NCI-H226 (cell line): ENCODE data around the gene PLD5.

Experiments used
- DNase-seq: peaks from one replicate; pipeline ENCODE4 v3.0.0-alpha.2; 2015

Gene PLD5

DNA sequence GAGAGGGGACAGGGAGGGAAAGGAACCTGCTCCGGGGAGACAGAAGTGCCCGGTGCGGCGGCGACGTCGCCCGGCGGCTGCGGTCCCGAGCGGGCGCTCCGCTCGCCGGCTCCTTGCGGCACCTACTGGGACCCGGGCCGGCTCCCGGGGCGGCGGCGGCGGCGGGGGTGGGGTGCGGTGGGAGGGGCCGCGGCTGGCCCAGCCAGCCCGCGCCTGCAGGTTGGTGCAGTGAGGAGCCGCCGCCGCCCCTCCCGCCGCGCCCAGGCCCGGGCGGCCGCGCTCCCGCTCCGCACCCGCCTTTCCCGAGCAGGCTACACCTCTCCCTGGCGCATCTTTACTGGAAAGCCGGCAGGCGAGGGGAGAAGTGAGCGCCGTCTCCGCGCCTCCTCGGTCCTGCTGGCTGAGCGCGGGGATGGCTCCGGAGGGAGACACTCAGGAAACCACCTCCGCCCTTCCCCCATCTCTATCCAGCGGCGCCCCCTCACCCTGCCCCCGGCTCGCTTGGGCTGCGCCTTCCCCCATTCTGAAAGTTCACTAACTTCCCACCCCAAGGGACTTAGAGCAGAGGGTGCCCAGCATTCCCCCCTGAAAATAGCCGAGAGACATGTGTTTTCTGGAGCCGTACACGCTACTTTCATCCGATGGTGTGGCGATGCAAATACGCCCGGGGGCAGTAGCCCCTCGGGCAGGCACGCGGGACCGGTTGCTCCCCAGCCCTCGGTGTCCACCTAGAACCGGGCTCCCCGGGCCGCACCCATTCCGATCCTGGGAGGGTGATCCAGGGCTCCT lies at the start of gene PLD5:
Gene PLD5 (minus strand): TSS at position 127 of the 789 bp plus-strand sequence.
- no peak for DNase-seq

DNA sequence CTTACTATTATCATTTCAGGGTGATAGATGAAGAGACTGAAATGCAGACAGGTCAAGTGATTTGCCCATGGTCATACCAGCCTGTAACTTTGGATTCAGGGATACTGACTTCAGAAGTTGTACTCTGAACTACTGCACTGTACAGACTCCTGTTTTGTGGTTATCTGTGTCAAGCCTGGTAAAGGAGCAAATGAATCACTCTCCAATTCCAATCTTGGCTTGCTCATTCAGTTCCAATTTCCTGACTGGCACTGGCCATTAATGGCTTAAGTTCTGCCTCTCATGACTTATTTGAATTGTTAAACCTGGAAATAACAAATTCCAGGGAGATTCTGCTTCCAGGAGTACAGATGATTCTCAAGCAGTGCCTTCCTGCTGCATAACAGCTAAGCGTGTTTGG lies 45.4 kb upstream of the PLD5 start:
- DNase-seq, result no peak

DNA sequence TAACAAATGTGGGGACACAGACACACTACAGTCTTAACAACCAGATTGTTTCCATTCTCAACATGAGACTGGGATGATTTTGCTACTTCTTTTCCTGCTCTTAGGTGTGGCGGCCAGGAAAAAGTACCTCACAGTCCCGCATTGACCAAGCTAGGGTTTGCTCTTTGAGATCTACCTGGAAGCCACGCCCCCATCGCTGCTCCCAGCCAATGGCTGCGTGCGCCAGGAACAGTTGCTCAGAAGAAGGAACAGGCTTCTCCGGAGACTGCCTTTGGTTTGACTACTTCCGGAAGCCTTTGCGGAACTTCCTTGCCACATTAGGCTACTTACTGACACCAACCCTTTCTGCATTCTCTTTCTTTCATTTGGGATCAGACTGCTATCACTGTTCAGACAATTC lies 44.2 kb upstream of the PLD5 start:
- DNase-seq, result no peak

DNA sequence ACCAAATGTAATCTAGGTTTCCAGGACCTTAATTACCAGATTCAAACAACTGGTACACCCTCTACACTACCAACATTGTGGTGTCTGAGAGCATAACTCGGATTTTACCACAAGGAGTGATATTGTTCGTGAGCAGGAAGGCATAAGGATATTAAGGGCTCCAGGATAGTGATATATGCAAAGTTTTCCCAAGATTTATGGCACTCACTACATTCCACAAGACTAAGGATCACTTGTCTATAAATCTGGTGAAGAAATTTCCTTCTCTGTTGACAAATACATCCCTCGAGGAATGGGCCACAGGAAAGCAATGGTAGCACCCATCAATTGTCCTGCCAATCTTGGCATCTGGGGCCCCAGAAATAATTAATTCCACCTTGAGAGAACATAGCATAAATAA lies 43.1 kb upstream of the PLD5 start:
- DNase-seq, result no peak

DNA sequence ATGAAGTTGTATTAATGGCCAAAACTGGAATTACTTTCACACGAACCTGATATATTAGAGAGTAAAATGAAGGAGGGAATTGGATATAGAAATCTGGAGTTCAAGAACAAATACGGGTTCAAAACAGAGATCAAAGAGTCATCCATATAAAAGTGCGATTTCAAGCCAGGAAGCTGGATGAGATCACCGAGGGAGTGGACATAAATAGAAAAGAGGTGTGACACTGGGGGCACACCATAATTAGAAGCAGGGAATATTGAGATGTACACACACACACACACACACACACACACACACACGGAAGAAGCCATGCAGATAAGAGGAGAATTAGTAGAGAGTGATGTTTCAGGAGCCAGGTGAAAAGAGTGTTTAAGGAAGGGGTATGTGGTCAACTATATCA lies 32.3 kb upstream of the PLD5 start:
- no peak for DNase-seq

DNA sequence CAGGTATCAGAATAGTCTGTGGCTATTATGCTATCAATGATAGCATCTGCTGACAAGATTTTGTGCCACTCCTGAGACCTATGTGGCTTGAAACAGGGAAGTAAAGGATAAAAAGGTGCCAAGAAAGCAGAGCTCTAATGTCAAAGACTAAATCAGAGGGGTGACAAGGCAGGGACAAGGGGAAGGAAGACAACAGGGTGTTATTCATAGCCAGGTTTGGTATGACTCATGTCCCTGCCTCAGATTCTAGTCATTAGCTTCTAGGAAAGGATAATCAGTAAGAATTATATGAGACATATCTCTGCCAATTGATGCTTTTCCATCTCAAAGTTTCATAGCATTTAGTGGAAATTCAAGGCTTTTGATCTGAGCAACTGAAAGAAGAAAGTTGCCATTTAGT lies 31.8 kb upstream of the PLD5 start:
- no peak for DNase-seq

DNA sequence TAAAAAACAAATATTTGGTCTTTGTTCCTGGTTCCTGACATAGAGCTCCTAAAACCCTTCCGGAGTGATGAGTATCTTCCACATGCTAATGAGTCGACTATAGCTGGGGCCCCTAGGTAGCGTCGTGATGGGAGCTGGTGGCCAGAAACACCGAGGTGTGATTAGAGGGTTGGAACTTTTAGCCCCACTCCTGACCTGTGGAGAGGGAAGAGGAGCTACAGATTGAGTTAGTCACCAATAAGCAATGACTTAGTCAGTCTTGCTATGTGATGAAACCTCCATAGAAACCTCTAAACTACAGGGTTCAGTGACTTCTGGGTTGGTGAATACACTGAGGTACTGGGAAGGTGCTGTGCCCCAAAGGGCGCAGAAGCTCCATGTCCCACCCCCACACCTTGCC lies 30.1 kb upstream of the PLD5 start:
- no peak for DNase-seq

DNA sequence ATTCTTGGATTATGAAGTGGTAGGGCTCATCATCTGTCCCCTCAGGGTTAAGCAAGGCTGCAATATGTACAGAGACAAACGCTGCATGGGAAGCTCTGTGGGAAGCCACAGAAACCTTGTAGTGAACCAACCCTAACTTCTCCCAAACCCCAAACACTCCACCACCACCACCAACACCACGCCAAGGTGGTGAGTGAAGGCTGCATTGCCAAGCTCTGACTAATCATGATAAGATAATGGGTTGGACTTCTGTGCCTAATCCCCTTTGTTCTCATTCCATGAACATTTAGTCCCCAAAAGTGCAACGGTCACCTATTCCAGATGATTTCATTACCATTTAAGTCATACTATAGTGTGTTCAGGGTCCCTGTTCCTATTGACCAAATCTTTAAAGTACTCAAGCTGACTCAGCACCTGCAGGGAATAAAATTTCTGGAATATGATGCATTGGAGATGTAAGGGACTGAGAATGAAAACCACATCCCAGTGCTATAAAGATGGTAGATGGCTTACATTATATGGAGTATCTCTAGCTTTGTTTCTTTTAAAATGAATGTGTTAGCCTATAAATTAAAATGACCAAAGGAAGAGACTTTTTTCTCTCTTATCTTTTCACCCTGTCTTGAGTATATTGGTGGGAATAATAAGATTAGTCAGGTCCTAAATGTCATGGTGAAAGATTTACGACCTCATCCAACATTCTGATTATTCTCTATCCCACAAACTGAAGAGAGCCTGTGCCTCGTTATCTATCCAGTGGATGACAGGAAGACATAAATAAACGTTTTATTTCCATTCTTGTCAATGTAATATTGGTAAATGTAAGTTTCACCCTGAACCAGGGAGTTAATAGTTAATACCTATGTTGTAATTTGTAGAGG lies 22.6 kb upstream of the PLD5 start:
- DNase-seq, result no peak

DNA sequence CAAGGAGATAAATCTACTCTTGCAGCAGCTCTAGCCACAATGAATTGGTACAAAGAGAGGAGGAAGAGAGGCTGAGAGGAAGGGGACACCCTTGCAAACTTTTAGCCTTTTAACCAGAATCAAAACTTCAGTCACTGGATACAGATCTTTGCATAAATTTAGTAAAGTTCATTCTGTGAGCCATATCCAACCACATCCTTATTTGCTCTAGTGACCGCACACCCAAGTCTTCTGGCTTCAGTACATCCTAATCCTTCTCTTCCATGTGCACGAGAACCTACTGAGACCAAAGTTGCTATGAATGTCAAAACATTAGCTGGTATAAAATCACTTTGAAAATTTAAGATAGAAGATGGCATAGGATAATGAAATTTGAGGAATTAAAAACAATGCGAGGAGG lies 21.9 kb upstream of the PLD5 start:
- no peak for DNase-seq

DNA sequence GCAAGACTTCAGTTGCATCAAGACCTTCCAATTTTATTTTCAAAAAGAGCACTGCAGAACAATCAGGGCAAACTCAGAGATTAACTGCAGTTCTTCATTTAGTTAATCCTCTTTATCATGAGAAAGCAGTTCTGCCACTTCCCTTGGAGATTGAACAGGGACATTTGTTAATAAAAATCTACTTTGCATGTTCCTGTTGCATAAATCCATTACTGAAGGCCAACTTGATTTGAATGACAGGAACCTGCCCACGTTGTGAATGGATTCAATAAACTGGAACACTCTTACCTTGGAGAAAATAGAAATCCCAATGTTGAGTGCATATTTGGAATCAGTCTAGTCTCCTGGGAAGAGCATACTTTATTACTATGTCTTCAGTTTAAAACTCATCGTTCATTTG lies 19.6 kb upstream of the PLD5 start:
- DNase-seq, result no peak

DNA sequence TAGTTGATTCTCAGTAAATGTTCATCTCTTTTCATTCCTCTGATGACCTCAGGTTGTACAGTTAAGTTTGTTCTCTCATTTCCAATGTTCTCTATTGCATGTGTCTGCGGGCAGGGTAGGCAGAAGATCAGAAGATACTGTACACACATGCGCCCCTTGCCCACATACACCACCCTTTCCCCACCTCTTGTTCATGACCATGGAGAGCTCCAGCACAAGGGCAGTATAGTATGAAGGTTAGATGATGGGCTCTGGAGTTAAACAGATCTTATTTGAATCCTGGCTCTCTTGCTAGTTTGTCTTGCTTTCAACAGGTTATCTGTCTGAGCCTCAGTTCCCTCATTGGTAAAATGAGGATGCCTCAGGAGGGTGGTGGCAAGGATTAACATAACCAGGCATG lies 17.8 kb upstream of the PLD5 start:
- no peak for DNase-seq

DNA sequence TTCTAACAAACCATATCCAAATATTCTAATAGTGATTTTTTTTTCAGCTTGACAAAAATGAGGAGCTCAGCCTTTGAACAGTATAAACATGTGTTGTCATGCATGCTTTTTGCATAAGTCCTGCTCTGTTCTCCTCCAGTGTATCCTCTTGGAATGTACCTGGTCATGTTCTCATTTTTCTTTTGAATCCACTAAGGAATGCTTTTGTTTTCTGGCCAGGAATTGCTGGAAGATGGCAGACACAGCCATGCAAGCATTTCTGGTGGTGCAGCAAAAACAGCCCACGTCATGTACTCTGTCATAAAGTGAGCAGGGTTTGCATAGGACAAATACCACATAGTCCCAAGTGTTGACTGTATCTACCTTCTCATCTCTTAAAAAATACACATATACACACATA lies 11.5 kb upstream of the PLD5 start:
- no peak for DNase-seq

DNA sequence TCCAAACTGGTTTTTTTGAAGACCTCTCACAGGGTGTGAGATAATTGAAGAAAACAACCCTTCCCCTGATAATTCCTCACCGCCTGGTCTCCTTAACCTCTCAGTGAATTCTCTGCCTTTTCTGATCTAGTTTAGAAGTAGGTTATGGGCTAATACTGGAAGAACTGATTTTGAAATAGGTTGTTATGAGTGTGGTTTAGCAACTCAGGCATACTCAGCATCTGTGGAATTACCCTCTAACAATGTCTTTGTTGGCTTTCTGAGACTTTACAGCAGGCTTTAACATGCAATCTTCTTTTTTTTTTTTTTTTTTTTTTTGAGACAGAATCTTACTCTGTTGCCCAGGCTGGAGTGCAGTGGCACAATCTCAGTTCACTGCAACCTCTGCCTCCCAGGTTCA lies 10.3 kb upstream of the PLD5 start:
- no peak for DNase-seq

DNA sequence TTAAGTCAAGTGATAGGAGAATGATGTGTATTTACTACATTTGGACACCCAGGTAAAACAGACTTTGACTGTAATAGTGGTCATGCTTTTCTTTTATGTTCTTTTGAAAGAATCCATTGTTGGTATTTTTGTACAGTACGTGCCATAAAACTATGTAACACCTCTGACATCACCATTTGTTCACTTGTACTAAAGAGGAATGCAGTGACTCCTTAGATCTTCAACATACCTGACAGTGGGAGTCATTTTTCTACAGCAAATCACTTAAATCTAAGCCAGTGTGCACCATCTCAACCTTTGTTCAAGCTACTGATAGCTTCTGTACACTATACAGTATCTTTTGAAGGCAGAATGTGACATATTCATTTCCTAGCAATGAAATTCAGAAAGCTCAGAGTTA lies 6.3 kb upstream of the PLD5 start:
- DNase-seq, result no peak

DNA sequence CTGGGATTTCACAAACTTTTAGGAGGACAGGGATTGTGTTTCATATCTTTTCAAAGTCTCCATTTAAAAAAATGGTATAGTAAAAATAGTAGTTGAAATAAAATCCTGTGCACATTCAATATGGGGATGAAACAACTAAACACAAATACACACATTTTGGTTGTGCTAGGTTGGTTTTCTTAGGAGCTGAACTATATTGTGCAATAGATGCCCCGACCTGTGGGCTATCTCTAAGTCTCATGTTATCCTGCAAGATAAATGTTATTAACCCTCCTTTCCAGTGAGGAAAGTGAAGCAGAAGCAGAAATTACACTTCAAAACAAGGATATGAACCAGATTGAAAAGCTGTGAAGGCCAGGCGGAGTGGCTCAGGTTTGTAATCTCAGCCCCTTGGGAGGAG lies 1.3 kb upstream of the PLD5 start:
- DNase-seq, result no peak

DNA sequence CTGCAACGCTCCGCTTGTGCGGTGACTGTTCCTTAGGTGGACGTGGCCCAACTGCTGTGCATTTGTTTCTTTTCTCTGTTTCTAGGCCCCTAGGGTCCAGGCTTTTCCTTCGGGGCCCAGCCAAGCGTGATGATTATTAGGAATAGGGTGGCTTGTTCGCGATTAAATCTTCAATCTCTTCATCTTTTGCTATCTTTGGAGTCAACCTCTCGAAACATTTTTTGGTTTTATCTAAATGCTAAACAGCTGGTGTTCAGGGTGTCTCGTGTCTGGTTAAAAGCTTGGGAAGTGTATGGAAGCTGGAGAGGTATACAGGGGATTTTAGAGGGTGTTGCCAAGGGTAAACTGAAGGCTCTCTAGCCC lies 844 bp upstream of the PLD5 start:
- no peak for DNase-seq

DNA sequence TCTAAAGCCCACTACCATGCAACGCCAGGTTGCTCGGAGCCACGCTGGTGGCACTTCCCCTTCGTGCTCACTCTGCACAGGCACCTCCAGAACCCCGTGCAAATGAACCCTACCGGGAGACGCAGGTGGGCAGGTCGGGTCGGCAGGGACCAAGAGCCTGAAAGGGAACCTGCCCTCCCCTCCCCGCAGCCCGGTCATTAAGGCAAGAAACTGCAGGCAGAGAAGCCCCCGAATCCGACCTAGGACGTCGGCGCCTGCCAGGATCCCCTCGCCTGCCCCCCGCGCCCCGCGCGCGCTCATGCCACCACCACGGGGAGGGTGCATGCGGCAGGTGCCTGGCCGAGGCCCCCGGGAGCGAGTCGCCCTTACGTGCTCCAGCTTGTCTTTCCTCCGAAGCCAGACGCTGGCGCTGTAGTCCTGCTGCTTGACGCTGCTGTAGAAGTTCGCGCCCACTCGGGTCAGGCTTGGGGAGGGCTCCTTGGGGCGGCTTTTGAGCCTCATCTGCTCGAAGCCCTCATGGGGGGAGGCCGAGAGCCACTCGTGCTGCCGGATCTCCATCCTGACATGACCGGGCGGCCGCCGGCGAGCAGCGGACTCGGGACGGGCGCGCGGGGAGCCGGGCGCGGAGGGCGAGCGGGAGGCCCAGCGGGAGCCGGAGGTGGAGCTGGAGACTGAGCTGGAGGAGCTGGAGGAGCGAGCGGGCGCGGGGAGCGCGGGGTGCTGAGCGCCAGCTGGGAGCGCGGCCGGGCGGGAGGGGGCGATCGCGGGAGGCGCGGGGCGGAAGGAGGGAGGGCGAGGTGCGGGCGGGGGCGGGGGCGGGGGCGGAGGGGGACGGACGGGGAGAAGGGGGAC lies 552 bp downstream of the PLD5 start:
- DNase-seq, result no peak

DNA sequence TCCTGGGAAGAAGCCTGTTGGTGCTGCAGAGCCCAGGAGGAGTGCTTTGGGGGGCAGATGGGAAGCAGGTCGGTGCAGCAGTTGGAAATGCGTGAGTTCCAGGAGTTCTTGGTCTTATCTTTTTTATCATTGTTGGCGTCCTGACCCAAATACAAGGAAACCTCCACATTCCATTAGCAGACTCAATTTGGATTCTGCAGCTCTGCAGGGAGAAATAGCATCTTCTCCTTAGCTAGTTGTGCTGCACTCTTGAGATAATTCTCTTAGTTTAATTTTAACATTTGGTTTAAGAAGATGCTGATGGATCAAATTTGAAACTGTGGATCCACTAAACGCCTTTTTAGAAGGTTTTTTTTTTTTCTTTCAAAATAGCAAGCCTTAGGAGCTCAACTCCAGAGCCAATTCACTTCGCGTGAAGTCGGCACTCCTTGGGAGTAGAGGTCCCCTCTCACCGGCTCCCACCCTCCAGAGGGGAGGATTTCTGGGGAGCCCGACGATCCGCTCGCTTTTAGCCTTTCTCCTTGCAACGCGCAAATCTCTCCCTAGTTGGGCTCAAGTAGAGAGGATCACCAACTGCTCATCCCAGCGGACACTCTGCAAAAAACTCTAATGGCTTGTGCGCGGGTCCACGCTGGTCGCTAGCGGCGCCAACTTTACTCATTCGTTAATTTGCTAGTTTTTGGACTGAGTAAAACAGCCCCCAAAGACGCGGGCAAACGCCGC lies 1.3 kb downstream of the PLD5 start:
- DNase-seq, result no peak

DNA sequence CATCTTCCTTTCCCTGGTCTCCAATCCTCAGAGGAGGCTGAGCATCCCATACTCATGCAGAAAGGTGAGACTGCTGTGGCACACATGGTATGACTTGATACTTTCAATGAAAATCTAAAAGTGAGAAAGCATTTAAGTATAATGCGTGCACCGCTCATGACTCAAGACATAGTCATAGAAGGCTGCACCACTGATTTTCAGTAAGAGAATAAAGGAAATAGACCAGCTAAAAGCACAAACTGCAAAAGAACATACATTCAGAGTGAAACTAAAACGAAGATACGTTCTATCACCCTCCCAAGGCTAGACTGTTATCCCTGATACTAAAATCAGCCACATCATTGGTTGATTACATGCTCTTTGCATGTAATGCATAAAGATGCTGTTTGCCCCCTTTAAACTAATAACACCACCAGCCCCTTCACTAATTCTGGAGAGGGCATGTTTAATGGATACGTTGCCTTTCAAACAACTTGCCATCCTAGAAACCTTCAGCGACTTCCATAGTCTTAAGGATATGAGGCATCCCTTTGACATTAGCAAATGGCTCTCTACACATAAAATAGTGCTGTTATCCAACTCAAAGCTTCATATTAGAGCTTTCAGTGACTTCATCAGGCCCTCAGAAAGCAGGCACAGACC lies 2.1 kb downstream of the PLD5 start:
- DNase-seq, result no peak

DNA sequence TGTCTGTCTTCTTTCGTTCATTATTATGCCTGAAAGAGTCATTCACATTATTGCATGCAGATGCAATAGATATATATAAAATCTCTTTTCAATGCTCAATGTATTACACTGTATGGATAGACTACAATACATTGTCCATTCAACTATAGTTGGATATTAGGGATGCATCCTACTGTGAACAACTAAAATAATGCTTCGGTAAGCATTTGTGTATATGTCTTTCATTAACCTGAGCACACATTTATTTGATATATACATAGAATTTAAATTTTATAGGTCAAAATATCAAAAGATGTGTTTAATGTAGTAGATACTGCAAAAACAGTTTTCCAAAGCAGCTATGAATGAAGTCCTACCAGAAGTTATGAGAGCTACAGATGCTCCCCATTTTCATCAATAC lies 8.9 kb downstream of the PLD5 start:
- no peak for DNase-seq

DNA sequence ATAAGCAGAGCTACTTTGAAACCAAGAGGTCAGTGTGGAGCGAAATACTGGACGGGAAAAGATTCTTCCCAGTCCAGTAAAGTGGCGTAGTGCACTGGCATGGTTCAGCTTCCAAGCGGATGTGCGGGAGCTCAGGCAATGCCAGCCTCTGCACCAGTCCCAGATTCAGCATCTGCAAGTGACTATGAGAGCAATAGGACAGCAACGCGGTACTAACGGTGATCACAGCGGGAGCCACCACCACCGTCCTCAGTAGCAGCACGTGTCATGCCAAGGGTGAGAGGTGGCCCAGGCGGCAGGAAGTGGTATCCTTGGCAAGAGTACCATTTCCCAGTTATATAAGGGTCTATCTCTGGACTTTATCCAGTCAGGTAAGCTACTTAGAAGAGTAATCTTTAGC lies 17.8 kb downstream of the PLD5 start:
- DNase-seq, result no peak

DNA sequence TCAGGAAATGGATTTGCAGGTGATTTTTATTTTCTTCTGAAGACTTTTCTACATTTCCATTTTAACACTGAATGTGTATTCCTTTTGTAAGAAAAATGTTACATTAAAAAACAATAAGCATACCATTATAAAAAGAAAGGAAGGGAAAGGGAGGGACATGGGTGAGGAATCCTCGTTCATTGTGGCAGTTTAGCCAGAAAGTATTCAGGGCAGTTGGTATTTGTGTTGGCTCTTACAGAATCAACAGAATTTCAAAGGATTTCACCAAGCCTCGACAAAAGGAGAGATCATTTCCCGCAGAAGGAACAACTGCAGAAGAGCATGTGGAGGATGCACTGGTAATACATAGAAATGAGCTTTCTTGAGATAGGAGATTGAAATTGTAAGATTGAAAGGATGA lies 35.0 kb downstream of the PLD5 start:
- DNase-seq, result no peak
